WERI-Rb-1 (cell line): Measurements from ENCODE around the gene WDR27.
"Not testable (repeated sequence)": the region's sequence is repeated elsewhere in the genome, so short reads cannot be mapped to it uniquely, and the experiment has no call there.

Experiments
- DNase-seq: peaks from one replicate; pipeline ENCODE4 v3.0.0-alpha.2; 2020
- H3K27ac ChIP-seq: fragments of 250-450 bp; sonication (Bioruptor Pico); 2 replicates; pipeline ENCODE4 v1.5.1; 2020; ENCODE audit warnings: mild to moderate bottlenecking, moderate library complexity
- H3K27me3 ChIP-seq: fragments of 250-450 bp; sonication (Bioruptor Pico); 2 replicates; pipeline ENCODE4 v1.5.1; 2021; ENCODE audit warnings: mild to moderate bottlenecking, low read depth, moderate library complexity; ENCODE audit not compliant: insufficient read depth, severe bottlenecking
- H3K36me3 ChIP-seq: fragments of 250-450 bp; sonication (Bioruptor Pico); 2 replicates; pipeline ENCODE4 v1.5.1; 2020; ENCODE audit warnings: mild to moderate bottlenecking, moderate library complexity
- H3K4me3 ChIP-seq: 2 replicates; pipeline ENCODE4 v1.5.1; 2011; ENCODE audit warnings: low read depth, mild to moderate bottlenecking, control low read depth, low read length
- H3K9me3 ChIP-seq: fragments of 250-450 bp; sonication (Bioruptor Pico); 2 replicates; pipeline ENCODE4 v1.5.1; 2021; ENCODE audit warnings: mild to moderate bottlenecking, moderate library complexity; ENCODE audit not compliant: severe bottlenecking
- TF ChIP-seq, protein P1 (sequence below): IDR thresholded peaks from 2 replicates; pipeline ENCODE4 v1.5.1; 2011; ENCODE audit warnings: low read depth, mild to moderate bottlenecking, control low read depth, inconsistent platforms, low read length

The WDR27 gene

DNA sequence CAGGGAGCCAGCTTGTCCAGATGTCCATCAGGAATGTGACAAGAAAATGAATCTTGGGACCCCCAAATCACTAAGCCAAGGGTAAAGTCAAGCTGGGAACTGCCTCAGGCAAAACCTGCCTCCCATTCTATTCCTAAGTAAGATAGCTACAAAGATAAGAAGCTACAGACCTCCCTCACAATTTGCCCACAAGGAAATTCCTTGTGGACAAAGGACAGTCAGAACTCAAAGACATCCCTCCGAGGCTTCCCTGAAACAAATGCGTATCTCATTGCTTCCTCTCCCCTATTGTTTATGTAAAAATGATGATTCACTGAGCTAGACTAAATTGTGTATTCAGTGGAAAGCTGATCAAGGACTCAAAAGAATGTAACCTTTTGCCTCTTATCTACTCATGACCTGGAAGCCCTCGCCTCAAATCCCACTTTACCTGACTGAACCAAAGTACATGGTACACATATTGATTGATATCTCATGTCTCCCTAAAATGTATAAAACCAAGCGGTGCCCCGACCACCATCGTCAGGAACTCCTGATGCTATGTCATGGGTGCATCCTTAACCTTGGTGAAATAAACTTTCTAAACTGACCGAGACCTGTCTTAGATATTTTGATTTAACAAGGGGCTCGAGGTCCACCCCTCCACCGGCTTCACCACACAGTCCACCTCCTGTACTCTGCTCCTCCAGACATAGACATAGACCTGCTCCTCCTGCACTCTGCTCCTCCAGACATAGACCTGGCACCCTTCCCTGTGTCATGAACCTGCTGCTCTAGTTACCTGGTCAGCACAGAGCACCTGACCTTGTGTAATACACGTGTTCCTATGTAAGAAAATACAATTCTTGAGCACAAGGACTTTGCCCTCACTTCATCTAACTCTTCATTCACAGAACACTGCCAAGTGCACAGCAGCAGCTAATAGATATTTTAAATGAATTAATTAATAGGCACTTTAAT lies 81.4 kb downstream of the WDR27 start:
- Histone ChIP-seq H3K27ac (no peak overlapping the region), H3K36me3 (no peaks in the 10 kb centered on the region), H3K9me3 (no peaks in the 10 kb centered on the region), H3K27me3 (no peaks in the 10 kb centered on the region), H3K4me3 (no peak overlapping the region)
- no peak for DNase-seq
- TF ChIP-seq, protein P1, sequence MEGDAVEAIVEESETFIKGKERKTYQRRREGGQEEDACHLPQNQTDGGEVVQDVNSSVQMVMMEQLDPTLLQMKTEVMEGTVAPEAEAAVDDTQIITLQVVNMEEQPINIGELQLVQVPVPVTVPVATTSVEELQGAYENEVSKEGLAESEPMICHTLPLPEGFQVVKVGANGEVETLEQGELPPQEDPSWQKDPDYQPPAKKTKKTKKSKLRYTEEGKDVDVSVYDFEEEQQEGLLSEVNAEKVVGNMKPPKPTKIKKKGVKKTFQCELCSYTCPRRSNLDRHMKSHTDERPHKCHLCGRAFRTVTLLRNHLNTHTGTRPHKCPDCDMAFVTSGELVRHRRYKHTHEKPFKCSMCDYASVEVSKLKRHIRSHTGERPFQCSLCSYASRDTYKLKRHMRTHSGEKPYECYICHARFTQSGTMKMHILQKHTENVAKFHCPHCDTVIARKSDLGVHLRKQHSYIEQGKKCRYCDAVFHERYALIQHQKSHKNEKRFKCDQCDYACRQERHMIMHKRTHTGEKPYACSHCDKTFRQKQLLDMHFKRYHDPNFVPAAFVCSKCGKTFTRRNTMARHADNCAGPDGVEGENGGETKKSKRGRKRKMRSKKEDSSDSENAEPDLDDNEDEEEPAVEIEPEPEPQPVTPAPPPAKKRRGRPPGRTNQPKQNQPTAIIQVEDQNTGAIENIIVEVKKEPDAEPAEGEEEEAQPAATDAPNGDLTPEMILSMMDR, result no peak

DNA sequence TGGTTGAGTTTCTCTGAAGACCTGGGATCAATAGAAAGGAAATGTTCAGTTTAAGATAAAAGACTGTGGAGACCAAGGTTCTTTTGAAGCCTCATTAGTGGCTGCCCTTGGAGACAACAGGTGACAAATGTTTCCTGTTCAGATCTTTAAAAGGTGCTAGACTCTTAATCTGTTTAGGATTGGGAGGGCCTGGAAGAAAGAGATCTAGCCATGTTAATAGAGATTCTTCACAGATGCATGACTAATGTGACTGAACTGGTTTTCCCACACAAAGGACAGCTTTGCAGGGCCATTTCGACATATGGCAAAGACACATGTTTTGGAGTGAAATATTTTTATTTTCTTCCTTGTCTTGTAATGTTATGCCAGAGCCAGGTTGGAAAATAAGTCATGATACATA lies 82.2 kb downstream of the WDR27 start:
- no peaks in the 10 kb centered on the region for H3K36me3 ChIP-seq
- H3K4me3 ChIP-seq, result no peak overlapping the region
- no peaks in the 10 kb centered on the region for H3K27me3 ChIP-seq
- TF ChIP-seq, protein P1, result no peak
- H3K9me3 ChIP-seq, result no peaks in the 10 kb centered on the region
- DNase-seq, result no peak
- H3K27ac ChIP-seq, result no peak overlapping the region

DNA sequence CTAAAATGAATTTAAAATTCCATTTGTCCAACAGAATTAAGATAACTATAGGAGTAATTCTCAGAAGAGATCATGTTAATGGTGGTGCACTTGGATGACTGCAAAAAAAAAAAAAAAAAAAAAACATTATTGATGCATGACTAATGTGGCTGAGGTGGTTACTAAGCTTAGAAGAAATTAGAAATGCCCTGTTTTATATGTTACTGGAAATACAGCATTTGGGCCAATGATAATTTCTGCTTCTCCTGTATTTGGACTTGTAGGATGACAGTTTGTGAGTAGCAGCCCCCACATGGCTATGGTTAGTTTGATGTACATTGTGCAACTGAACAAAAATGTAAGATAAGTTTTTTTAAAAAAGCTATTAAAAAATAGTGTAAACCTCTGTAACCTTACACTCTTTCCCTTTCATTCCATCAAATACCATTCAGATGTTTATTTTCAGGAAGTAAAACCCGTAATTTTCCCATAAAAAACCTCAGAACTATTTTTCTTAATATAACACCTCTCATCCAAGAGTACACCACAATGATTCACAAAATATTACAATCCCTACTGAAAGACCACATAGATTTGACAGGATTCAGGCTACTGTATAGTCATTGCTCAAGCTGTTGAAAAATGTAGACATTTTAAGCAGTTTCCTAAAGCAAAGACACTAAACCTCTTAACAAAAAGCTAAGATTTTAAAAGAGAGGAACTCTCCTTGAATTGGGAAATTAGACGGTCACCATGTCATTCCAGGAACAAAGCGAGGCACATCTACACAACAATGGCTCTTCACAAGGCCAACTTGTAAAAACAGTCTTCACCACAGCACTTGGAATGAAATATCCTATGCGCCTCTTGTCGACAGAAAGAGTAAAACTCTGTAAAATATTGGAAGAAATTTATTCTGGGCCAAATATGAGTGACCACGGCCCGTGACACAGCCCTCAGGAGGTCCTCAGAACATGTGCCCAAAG lies 83.0 kb downstream of the WDR27 start:
- Histone ChIP-seq H3K27ac (no peak overlapping the region), H3K36me3 (no peaks in the 10 kb centered on the region), H3K4me3 (no peak overlapping the region), H3K27me3 (no peaks in the 10 kb centered on the region), H3K9me3 (no peaks in the 10 kb centered on the region)
- DNase-seq, result no peak
- TF ChIP-seq, protein P1, result no peak

DNA sequence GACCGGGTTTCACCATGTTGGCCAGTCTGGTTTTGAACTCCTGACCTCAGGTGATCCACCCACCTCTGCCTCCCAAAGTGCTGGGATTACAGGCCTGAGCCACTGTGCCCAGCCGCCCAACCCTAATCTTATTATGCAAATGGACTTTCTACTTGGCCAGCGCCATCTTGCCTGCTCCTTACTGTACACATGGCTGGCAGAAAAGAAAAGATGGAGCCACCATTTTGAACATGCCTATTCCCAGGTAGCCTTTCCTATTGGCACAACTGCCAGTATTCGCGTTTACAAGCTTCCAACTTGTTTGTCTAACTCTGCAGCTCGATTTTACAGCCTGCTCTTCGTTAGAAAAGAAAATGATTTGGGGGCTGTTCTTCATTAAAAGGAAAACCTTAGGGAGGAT lies 84.3 kb downstream of the WDR27 start:
- TF ChIP-seq, protein P1, result no peak
- Histone ChIP-seq H3K36me3 (no peaks in the 10 kb centered on the region), H3K27ac (no peak overlapping the region), H3K4me3 (no peak overlapping the region), H3K9me3 (no peaks in the 10 kb centered on the region), H3K27me3 (no peaks in the 10 kb centered on the region)
- no peak for DNase-seq

DNA sequence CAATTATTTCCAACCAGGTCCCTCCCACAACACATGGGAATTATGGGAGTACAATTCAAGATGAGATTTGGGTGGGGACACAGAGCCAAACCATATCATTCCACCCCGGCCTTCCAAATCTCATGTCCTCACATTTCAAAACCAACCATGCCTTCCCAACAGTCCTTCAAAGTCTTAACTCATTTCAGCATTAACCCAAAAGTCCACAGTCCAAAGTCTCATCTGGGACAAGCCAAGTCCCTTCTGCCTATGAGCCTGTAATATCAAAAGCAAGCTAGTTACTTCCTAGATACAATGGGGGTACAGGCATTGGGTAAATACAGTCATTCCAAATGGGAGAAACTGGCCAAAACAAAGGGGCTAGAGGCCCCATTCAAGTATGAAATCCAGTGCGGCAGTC lies 93.2 kb downstream of the WDR27 start:
- DNase-seq, H3K27me3 ChIP-seq, H3K4me3 ChIP-seq: not testable (repeated sequence)

DNA sequence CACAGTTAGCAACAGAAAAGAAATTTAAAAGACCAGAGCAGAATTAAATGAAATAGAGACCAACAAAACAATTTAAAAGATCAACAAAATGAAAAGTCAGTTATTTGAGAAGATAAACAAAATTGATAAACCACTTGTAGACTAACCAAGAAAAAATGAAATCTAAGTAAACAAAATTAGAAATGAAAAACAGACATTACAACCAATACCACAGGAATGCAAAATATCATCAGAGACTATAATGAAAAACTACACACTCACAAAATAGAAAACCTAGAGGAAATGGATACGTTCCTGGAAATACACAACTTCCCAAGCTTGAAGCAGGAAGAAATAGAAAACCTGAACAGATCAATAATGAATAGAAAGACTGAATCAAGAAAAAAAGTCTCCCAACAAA lies 97.8 kb downstream of the WDR27 start:
- Histone ChIP-seq H3K4me3 (no peak overlapping the region), H3K27ac (no peak overlapping the region), H3K27me3 (no peaks in the 10 kb centered on the region), H3K9me3 (no peaks in the 10 kb centered on the region), H3K36me3 (no peaks in the 10 kb centered on the region)
- TF ChIP-seq, protein P1, result no peak
- no peak for DNase-seq

More for the DNA sequence above, 93.2 kb downstream of the WDR27 start:
- H3K36me3 ChIP-seq, H3K27ac ChIP-seq, H3K9me3 ChIP-seq: not testable (repeated sequence)

DNA sequence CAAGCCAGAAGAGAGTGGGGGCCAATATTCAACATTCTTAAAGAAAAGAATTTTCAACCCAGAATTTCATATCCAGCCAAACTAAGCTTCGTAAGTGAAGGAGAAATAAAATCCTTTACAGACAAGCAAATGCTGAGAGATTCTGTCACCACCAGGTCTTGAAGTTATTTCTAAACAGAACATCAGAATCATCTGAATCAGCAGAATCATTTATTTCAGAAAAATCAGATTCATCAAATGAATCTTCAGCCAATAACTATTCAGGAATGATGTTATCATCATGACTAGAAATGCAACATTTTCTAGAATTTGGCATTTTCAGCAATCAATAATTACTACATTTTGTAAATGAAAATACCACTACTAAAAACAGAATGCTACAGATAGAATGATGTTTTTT lies 100.7 kb downstream of the WDR27 start:
- H3K4me3 ChIP-seq, H3K27me3 ChIP-seq, H3K9me3 ChIP-seq, DNase-seq, H3K27ac ChIP-seq, H3K36me3 ChIP-seq: not testable (repeated sequence)
